Left cardiac atrium (tissue), 4 donors: Measurements from ENCODE around the gene ATP6AP1. TPM values are rescaled to one million over a fixed set of nuclear protein-coding genes. Genes with fewer than 3 reads are reported as not detected.

Source experiments
- ATAC-seq, 2 donors: fragments of 200-7000 bp; cut with Tn5 transposase; one replicate each; pipeline ENCODE4 v1.9.1; 2020; ENCODE audit warnings: mild to moderate bottlenecking in 2 of 2, moderate library complexity in 2 of 2
- DNase-seq: peaks from one replicate; pipeline ENCODE4 v3.0.0-alpha.2; 2020
- intact Hi-C, 2 donors: fragments of 100-400 bp; cut with DNase I; formaldehyde crosslinking; loops; one replicate each; pipeline versions ENCODE4 v1.14.1 to v1.15.1; 2022 to 2023
- total RNA-seq, 2 donors: library from RNA; stranded (reverse); fragmentation: NEBNext Ultra II Directional; extraction: Animal tissue kit (Norgen Biotek cat#: 25700); gene quantifications; one replicate each; pipeline ENCODE4 v1.2.1, GENCODE V29; 2021
- donor health status: DM: no; HTN: yes; CAD: no.
- donor health status: DM: no; HTN: yes; CAD: no; lungs with severe emphysema.
- donor health status: DM: yes; HTN: yes; CAD: no.
- donor health status: Dilated cardiomyopathy.

Gene ATP6AP1
- total RNA-seq, 2 donors from 2014 or later: 70.8 to 86.0 TPM

- ATAC-seq (no peak), DNase-seq (no peak)
- intact Hi-C loops: no loop called here
Measured at GRCh38 chrX:154419189-154419588, 9.3 kb upstream of the ATP6AP1 start.

GRCh38 chrX:154419688-154420401, 8.6 kb upstream of the ATP6AP1 start:
- ATAC-seq (peak; percentile 84 to 92), DNase-seq (peak; percentile 45)
- intact Hi-C loops: no loop called here

DNA sequence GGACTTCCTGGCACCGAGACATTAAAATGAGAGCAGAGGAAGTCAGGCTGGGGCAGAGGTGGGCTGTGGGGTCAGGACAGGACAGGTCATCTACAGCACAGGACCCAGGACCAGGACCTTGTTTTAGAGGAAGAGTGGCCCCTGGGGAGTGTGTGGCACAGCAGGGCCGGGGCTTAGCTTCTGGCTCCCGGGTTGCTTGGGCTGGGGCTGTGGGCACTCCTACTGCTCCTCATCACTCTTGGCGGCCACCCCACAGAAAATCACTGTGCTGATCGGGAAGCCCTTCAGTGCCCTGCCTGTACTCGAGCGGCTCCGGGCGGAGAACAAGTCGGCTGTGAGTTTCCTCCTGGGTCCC, 8.1 kb upstream of the ATP6AP1 start:
- intact Hi-C loops: no loop called here
- DNase-seq: no peak
- ATAC-seq: peak; percentile 20 to 38

- DNase-seq: no peak
- ATAC-seq: no peak
Measured at GRCh38 chrX:154426916-154427770, 1.3 kb upstream of the ATP6AP1 start.

DNA sequence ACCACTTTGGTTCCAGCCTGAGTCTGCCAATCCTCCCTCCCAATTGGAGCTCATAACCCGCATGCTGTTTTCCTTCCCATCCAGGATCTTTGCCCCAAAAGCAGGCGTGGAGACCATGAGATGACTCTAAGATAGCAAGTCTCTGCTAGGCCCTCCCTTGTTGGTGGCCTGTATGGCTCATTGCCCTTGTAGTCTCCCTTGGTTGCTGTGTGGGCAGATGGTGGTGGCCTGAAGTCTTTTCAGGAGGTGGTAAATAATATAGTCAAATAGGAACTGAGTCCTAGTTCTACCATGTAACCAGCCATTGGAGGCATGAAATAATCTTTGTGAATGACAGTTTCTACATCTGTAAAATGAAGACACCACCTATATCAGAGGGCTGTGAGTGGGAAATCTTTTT, 1.2 kb downstream of the ATP6AP1 start:
- intact Hi-C loops: no loop called here
- ATAC-seq (no peak), DNase-seq (no peak)

More at GRCh38 chrX:154426916-154427770, 1.3 kb upstream of the ATP6AP1 start:
- intact Hi-C loops: no loop called here

DNA sequence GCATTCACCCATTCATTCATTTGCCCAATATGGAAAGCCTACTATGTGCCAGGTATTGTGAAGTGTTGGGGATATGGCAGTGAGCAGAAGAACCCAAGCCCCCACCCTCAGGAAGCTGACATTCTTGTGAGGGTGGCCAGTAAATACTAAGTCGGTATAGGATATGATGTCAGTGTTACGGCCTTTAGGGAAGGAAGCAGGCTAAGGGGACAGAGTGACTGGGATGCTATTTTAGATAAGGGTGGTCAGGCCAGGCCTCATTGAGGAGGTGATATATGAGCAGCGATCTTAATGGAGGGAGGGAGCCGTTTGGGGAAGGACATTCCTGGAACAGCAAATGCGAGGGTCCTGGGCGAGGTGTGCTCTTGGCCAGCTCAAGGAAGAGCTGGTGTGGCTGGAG, 2.0 kb downstream of the ATP6AP1 start:
- intact Hi-C loops: no loop called here
- ATAC-seq: no peak
- no peak for DNase-seq

GRCh38 chrX:154430916-154431315, 2.4 kb downstream of the ATP6AP1 start:
- ATAC-seq: no peak
- intact Hi-C loops: no loop called here
- no peak for DNase-seq

GRCh38 chrX:154431341-154431740, 2.9 kb downstream of the ATP6AP1 start:
- no peak for ATAC-seq
- DNase-seq: no peak
- intact Hi-C loops: no loop called here

DNA sequence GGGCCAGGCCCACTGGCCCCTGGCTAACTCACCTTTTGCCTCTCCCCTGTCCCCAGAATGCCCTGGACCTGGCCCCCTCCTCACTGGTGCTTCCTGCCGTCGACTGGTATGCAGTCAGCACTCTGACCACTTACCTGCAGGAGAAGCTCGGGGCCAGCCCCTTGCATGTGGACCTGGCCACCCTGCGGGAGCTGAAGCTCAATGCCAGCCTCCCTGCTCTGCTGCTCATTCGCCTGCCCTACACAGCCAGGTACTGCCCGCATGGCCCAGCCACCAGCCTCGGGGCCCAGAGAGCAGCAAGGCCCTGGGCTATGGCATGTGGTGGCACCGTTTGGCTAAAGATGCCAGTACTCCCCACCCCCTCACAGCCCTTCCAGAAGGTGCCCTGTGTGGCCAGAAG, 3.7 kb downstream of the ATP6AP1 start:
- intact Hi-C loops: no loop called here
- DNase-seq (no peak), ATAC-seq (no peak)

- DNase-seq (no peak), ATAC-seq (no peak)
- intact Hi-C loops: no loop called here
Measured at GRCh38 chrX:154433605-154434004, 5.1 kb downstream of the ATP6AP1 start.

DNA sequence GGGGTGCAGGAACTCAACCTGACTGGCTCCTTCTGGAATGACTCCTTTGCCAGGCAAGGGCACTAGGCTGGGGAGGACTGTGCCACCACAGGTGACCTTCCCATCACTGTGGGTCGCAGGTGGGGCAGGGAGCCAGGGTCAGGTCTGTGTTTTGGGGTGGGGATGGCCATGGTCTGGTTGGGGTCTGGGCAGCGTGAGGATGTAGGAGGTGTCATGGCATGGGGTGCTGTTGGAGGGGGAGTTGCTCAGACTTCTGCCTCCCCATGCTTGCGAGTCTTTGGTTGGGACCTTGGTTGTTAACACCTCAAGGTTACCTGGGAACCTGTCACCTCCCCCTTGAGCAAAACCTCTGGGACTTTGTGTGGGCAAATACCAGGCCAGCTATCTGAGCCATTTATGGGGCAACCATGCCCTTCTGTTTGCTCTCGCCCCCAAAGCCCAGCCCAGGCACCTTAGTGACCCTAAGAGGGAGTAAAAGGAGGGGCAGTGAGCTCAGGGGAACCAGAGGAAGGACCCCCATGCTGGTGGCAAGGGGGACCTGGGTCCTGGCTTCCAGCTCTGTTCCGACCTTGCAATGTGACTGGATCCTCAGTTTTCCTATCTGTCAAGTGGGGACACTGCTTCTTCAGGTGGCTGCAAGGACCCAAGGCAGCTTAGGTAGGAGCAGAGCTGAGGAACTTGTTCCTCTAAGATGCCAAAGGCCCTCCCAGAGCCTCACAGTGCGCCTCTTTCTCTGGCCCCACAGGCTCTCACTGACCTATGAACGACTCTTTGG, 6.1 kb downstream of the ATP6AP1 start:
- ATAC-seq: no peak
- intact Hi-C loops: no loop called here
- DNase-seq: no peak

GRCh38 chrX:154435171-154435733, 6.8 kb downstream of the ATP6AP1 start:
- DNase-seq (no peak), ATAC-seq (no peak)
- intact Hi-C loops: no loop called here

DNA sequence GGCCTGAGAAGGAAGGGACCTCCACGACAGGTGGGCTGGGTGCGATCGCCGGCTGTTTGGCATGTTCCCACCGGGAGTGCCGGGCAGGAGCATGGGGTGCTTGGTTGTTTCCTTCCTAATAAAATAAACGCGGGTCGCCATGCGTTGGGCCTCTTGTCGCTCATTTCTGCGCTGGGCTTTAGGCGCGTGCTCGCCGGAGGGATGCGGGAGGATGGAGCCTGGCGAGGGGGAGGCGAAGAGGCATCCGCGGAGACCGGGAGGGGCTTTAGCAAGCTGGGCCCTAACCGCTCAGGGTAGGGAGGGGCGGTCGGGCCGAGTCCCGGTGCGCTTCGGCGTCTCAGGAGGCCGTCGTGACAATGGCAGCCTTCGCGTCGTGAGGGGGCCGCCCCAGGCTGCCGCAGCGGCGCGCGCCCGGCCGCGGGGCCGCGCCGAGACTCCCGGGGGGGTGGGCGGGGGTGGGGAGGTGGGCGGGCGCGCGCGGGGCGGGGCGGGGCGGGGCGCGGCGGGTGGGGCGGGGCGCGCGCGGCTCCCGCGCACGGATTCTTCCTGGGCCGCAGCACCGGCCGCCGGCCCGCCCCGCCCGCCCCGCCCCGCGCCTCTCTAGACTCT, 8.0 kb downstream of the ATP6AP1 start:
- ATAC-seq (peak; percentile 28 to 60), DNase-seq (peak; percentile 53)
- intact Hi-C loops: no loop called here

- intact Hi-C loops: no loop called here
- DNase-seq (peak; percentile 69), ATAC-seq (peak; percentile 68 to 76)
Measured at GRCh38 chrX:154436983-154437752, 8.7 kb downstream of the ATP6AP1 start, which contains the start of gene GDI1. GDI1 (plus strand) TSS chrX:154437154; CDS start chrX:154437255, 101 bp downstream.

DNA sequence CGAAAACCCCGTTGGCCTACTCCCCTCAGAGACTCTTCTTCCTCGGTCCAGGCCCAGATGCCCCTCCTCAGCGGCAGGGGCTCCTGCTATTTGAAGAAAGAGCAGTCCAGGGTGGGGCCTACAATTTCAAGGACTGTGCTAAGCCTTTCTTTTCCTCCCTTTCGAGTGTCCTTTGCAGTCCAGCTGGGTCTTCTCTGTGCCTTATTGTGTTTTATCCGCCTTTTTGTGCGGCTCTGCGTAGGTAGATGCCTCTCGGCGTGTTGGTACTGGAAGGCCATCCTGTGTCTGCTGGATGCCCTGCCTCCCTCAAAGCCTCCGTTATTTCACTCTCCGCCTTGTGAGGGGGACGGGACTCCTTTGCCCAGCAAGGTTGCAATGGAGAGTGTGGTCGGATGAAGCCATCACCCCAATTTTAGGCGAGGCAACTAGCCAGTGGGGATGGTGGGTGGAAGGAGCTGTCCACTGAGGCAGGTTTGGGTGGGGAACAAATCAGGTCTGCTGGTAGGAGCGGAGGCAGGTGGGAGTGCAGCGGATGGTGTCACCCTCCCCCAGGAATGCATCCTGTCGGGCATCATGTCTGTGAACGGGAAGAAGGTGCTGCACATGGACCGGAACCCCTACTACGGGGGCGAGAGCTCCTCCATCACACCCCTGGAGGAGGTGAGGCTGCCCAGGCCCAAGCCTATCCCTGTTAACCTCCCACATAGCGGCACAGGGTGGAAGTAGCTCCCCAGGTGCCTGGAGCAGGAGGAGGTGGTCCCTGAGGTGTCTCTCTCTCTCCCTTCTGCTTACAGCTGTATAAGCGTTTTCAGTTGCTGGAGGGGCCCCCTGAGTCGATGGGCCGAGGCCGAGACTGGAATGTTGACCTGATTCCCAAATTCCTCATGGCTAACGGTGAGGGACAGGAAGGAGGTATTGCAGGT, 9.8 kb downstream of the ATP6AP1 start:
- intact Hi-C loops: no loop called here
- DNase-seq (no peak), ATAC-seq (no peak)

DNA sequence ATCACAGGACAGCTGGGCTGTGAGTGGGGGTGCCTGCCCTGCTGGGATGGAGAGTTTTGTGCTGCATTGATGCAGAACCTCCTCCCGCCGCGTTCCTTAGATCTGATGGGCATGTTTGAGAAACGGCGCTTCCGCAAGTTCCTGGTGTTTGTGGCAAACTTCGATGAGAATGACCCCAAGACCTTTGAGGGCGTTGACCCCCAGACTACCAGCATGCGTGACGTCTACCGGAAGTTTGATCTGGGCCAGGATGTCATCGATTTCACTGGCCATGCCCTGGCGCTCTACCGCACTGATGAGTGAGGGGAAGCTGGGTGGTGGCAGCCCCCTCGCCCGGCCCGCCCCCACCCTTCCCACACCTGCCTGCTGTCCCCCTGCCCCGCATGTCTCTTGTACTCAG, 11.4 kb downstream of the ATP6AP1 start:
- ATAC-seq (no peak), DNase-seq (no peak)
- intact Hi-C loops: no loop called here

DNA sequence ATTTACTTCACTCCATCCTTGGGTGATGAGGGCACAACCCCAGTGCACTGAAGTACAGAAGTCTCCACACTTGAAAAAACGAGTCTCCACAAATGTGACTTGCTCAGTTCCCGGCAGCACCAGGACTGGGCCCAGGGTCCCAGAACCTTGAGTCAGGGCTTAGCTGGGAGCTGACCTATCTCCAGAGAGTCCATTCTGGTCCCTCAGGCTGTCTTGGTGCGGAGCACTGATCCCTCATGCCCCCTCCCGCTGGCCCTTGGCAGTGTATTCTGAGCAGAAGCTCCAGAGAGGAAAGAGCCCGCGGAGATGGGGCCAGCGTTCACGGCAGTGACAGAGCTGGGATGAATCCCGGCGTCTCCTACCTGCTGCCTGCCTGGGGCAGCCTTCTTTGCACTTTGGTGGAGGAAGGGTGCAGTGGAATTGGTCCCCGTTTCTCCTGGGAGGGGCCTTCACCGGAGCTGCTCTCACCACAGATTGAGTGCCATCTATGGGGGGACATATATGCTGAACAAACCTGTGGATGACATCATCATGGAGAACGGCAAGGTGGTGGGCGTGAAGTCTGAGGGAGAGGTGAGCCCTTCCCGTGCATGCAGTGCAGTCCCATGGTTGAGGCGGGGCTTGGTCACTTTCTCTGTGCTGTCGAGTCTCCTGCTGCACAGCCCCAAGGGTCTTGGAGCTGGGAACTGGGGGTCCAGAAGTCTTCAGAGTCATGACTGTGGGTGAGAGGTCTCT, 12.3 kb downstream of the ATP6AP1 start:
- DNase-seq (no peak), ATAC-seq (no peak)
- intact Hi-C loops: no loop called here
